HCT116 (cell line): Measurements from ENCODE around the gene GRIN2A. TPM values are rescaled to one million over a fixed set of nuclear protein-coding genes. Genes with fewer than 3 reads are reported as not detected.

Experiments
- ATAC-seq: fragments of 200-7000 bp; cut with Tn5 transposase; 2 replicates; pipeline ENCODE4 v1.9.1; 2020; ENCODE audit warnings: mild to moderate bottlenecking, moderate library complexity
- BruUV-seq: library from RNA; stranded (reverse); fragments of 400-500 nt; replicated peaks from 2 replicates; lab custom pipeline; 2021; lab: Mats Ljungman, UMichigan
- CTCF ChIA-PET: fragments of 300-600 bp; sonication (Branson Sonifier 250); formaldehyde crosslinking; loops from one replicate; lab custom pipeline; 2021; ENCODE audit warnings: antibody characterized with exemption; lab: Charles Lee
- POLR2A ChIA-PET: fragments of 300-600, 350-600 bp; sonication (Branson Sonifier 250); formaldehyde crosslinking; loops from one replicate; lab custom pipeline; 2021; ENCODE audit warnings: antibody characterized with exemption; lab: Charles Lee
- RAD21 ChIA-PET, 2 experiments: fragments of 300-600 bp; sonication (Branson Sonifier 250); formaldehyde crosslinking; loops; one replicate each; lab custom pipeline; 2023; ENCODE audit warnings: low total read pairs in 2 of 2; ENCODE audit not compliant: uncharacterized antibody in 2 of 2, unreplicated experiment in 2 of 2, low non-redundant PET in 1 of 2; lab: Charles Lee
- DNase-seq: peaks from one replicate; pipeline ENCODE4 v3.0.0-alpha.2; 2010; ENCODE audit warnings: low read depth, low spot score
- H2AFZ ChIP-seq: fragments of 200-600 bp; shearing (Covaris generic), sonication (generic); 2 replicates; pipeline ENCODE4 v1.6.1; 2017; ENCODE audit warnings: low read depth, mixed run types, mixed read lengths, antibody characterized with exemption, low read length; ENCODE audit not compliant: poor library complexity, severe bottlenecking
- H3K27ac ChIP-seq: 2 replicates; pipeline ENCODE4 v1.5.1; 2012; ENCODE audit warnings: low read depth, low read length
- H3K27me3 ChIP-seq: fragments of 200-600 bp; sonication (generic); 2 replicates; pipeline ENCODE4 v1.6.1; 2016; ENCODE audit warnings: mixed run types, low read length, mixed read lengths; ENCODE audit not compliant: insufficient read depth
- H3K36me3 ChIP-seq, 2 experiments: fragments of 200-500 bp in 1 of 2; fragments of 200-600 bp in 1 of 2; sonication (Bioruptor generic) in 1 of 2; sonication (generic) in 1 of 2; 2 replicates each; pipeline versions ENCODE4 v1.5.1 to v1.6.1; 2014 to 2016; ENCODE audit warnings: low read length in 2 of 2, inconsistent platforms in 1 of 2, mixed read lengths in 1 of 2, mixed run types in 1 of 2; ENCODE audit not compliant: insufficient read depth in 2 of 2, control insufficient read depth in 1 of 2
- H3K4me1 ChIP-seq, 2 experiments: fragments of 200-600 bp in 1 of 2; sonication (generic) in 1 of 2; 2 replicates each; pipeline versions ENCODE4 v1.5.1 to v1.6.1; 2012 to 2017; ENCODE audit warnings: low read length in 2 of 2, inconsistent platforms in 1 of 2, mild to moderate bottlenecking in 1 of 2, mixed read lengths in 1 of 2, mixed run types in 1 of 2, moderate library complexity in 1 of 2; ENCODE audit not compliant: insufficient read depth in 2 of 2, control insufficient read depth in 1 of 2
- H3K4me2 ChIP-seq: fragments of 200-600 bp; sonication (generic); 2 replicates; pipeline ENCODE4 v1.6.1; 2017; ENCODE audit warnings: mixed run types, low read length, mixed read lengths
- H3K4me3 ChIP-seq, 2 experiments: fragments of 200-600 bp in 1 of 2; sonication (generic) in 1 of 2; replicated peaks in 1 of 2; 2 replicates each; pipeline ENCODE4 v1.5.1; 2011 to 2016; ENCODE audit warnings: low read length in 2 of 2, control low read depth in 1 of 2, low read depth in 1 of 2, mild to moderate bottlenecking in 1 of 2, mixed read lengths in 1 of 2, mixed run types in 1 of 2
- H3K79me2 ChIP-seq: fragments of 200-600 bp; sonication (generic); 2 replicates; pipeline ENCODE4 v1.6.1; 2017; ENCODE audit warnings: mild to moderate bottlenecking, mixed run types, low read length, moderate library complexity, mixed read lengths; ENCODE audit not compliant: insufficient read depth
- H3K9ac ChIP-seq: fragments of 200-600 bp; sonication (generic); 2 replicates; pipeline ENCODE4 v1.6.1; 2016; ENCODE audit warnings: low read length, mixed read lengths
- H3K9me2 ChIP-seq: fragments of 200-600 bp; sonication (generic), shearing (Covaris generic); 2 replicates; pipeline ENCODE4 v1.6.1; 2017; ENCODE audit warnings: mixed run types, mild to moderate bottlenecking, moderate library complexity; ENCODE audit not compliant: insufficient read depth
- H3K9me3 ChIP-seq, 2 experiments: fragments of 200-500 bp in 1 of 2; fragments of 200-600 bp in 1 of 2; sonication (Bioruptor generic) in 1 of 2; sonication (generic) in 1 of 2; 2 replicates each; pipeline ENCODE4 v1.6.1; 2014 to 2017; ENCODE audit warnings: low read length in 2 of 2, mixed read lengths in 2 of 2, inconsistent platforms in 1 of 2, low read depth in 1 of 2, mild to moderate bottlenecking in 1 of 2, mixed run types in 1 of 2, moderate library complexity in 1 of 2; ENCODE audit not compliant: control insufficient read depth in 1 of 2, insufficient read depth in 1 of 2
- H4K20me1 ChIP-seq: fragments of 200-600 bp; sonication (generic), shearing (Covaris generic); 2 replicates; pipeline ENCODE4 v1.6.1; 2017; ENCODE audit warnings: mixed run types, mild to moderate bottlenecking, moderate library complexity; ENCODE audit not compliant: insufficient read depth
- CBX3 ChIP-seq: IDR thresholded peaks from 2 replicates; pipeline ENCODE4 v1.6.1; 2012; ENCODE audit warnings: low read depth
- ELF1 ChIP-seq: IDR thresholded peaks from 2 replicates; pipeline ENCODE4 v1.6.1; 2012; ENCODE audit warnings: low read depth, borderline replicate concordance
- FOSL1 ChIP-seq: IDR thresholded peaks from 2 replicates; pipeline ENCODE4 v1.6.1; 2012; ENCODE audit warnings: low read depth
- JUND ChIP-seq: IDR thresholded peaks from 2 replicates; pipeline ENCODE4 v1.6.1; 2012
- REST ChIP-seq: IDR thresholded peaks from 2 replicates; pipeline ENCODE4 v1.6.1; 2012; ENCODE audit warnings: low read depth
- ZBTB33 ChIP-seq: IDR thresholded peaks from 2 replicates; pipeline ENCODE4 v1.6.1; 2011; ENCODE audit warnings: mild to moderate bottlenecking, low read length, moderate library complexity; ENCODE audit not compliant: insufficient replicate concordance; ENCODE audit errors: extremely low read depth
- ZFX ChIP-seq: fragments of 450-650 bp; IDR thresholded peaks from 2 replicates; pipeline ENCODE4 v1.6.1; 2017
- intact Hi-C: fragments of 100-400 bp; cut with micrococcal nuclease; formaldehyde crosslinking; loops from 2 replicates; pipeline ENCODE4 v1.10.0; 2022
- total RNA-seq: library from RNA; stranded (reverse); gene quantifications from one replicate; pipeline ENCODE4 v1.2.1, GENCODE V29; 2021; ENCODE audit not compliant: unreplicated experiment

Gene GRIN2A
- total RNA-seq, 1 experiment from 2014 or later = 0.02 TPM

GRCh38 chr16:10107081-10107480, 75.1 kb downstream of the GRIN2A start (continued):
- TF ChIP-seq CBX3 (no peak), REST (no peak), FOSL1 (no peak), ZFX (no peak)

- ATAC-seq (no peak), DNase-seq (no peak)
- POLR2A ChIA-PET = no interaction called here
- H3K9ac ChIP-seq = no peak overlapping the region
- no peak overlapping the region for H2AFZ ChIP-seq
- H3K27ac ChIP-seq = no peak overlapping the region
- intact Hi-C loops = no loop called here
- H3K4me1 ChIP-seq = no peaks in the 10 kb centered on the region
- BruUV-seq = no TSS peak
- TF ChIP-seq ELF1 (no peak), FOSL1 (no peak), ZBTB33 (no peak), JUND (no peak)
- TF ChIP-seq, all 23 proteins: peak for 0
- Histone ChIP-seq H3K4me2 (no peak overlapping the region), H3K79me2 (no peaks in the 10 kb centered on the region), H3K9me2 (no peaks in the 10 kb centered on the region), H3K9me3 (no peaks in the 10 kb centered on the region), H3K36me3 (no peaks in the 10 kb centered on the region), H3K4me3 (no peak overlapping the region), H4K20me1 (no peaks in the 10 kb centered on the region), H3K27me3 (peaks cover 24% of the 10 kb centered on the region)
- RAD21 ChIA-PET = no interaction called here
- CTCF ChIA-PET = no interaction called here
These were observed 78.5 kb downstream of the GRIN2A start for GRCh38 chr16:10103700-10104099.
